Activated gamma-delta T cell (primary cell): ENCODE results near the gene ANKLE2.
A peak's percentile ranks its signal among the peaks of the same experiment; 100 is the strongest.

Experiments
- DNase-seq: peaks from one replicate; lab custom pipeline; 2025; lab: John Stamatoyannopoulos, UW

Gene ANKLE2

GRCh38 chr12:132687211-132688164, 74.1 kb downstream of the ANKLE2 start, which contains the start of the genes POLE and PXMP2:
TSS of gene POLE (minus strand) at chr12:132687342. CDS start at chr12:132687315, 27 bp downstream.
TSS of gene PXMP2 (plus strand) at chr12:132687587. CDS start at chr12:132687671, 84 bp downstream.
- peak; percentile 94 for DNase-seq

DNA sequence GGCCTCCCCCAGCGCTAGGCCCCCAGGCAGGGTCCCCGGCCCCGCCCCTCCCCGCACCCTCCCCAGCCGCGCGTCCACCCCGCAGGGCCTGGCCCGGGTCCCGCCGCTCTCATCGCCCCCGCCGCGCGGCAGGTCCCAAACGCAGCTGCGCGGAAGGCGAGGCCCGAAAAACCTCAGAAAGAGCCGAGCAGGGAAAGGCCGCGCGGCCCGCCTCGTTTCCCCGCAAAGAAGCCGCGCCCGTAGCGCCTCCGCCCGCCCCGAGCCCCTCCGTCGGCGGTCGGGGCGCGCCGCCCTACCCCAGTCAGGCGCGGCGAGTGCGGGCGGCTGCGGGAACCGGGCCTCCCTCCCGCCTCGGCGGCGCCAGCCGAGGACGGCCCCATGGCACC, 74.8 kb downstream of the ANKLE2 start:
- no peak for DNase-seq

- DNase-seq: no peak
Measured at GRCh38 chr12:132685400-132685799, 76.2 kb downstream of the ANKLE2 start.

DNA sequence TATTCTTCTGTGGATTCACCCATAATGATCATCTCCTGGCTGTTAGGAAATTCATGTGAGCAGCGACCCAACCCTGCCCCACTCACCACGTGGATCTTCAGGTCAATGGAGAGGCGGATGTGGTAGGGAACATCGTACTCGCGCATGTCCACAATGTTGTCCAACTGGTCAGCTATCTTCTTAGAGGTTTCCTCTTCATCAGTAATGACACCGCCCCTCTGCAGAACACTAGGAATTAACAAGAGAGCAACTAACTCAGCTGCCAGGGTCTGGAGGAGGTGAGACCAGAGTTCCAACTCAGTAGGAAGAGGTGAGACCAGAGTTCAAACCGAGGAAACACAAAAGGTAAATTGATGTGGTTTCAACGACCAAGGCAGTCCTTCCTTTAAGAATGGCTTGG, 84.1 kb downstream of the ANKLE2 start:
- DNase-seq: no peak

DNA sequence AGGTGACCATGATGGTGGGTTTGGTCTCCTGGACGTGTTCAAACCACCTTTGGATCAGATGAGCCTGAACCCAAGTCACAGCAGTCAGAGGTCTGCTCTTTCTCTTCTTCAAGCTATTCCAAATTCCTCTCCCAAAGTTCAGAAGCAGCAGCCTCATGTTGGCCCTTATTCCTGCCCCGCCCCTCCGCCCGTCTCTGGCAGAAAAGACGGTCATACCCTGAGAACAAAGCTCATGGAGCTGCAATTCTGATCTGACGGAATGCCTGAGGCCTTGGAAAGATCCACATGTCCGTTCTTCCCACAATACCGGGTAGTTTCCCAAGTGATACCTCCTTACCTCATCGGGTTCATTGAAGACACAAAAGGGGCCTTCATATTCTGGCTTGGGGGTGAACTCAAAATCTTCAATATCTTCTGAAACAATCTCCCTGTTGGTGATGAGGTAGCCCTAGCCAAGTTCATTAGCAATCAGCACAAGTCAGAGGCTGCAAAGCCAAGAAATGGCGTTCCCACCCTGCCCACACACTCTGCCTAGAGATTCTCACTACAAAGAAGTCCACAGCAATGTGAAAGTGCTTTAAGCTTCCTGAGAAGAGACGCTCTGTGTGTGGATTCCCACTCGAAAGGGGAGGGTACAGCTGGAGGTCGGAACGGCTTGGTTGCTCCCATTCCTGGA, 85.7 kb downstream of the ANKLE2 start:
- DNase-seq: no peak
